ENCODE results near the gene FNDC3B.

The FNDC3B gene

DNA sequence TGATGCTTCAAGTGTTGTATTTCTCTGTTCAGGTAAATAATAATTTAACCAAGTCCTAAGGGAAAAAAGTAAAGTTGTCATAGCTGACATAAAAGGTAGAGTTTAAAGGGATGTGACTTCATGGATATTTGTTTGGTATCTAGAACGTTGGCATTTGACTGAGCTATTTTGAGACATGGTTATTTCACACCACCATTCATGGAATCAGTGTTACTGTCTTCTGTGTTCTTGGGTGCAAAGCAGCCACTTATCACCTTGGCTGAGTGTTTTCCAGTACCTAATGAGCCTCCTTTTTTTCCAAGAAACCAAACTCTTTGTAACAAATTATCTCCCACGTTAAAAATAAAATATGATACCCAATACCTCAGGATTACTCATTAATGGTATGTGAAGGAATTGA is 253.0 kb downstream of the FNDC3B start:
- TF ChIP-seq MYC (IDR thresholded peaks at IDR 0.05; ENCODE audit: low read depth, low read length), result no peak
- no peak for TF ChIP-seq POLR2A (IDR thresholded peaks at IDR 0.05; ENCODE audit: extremely low read depth, insufficient read length)
- TF ChIP-seq, protein P1, sequence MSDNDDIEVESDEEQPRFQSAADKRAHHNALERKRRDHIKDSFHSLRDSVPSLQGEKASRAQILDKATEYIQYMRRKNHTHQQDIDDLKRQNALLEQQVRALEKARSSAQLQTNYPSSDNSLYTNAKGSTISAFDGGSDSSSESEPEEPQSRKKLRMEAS (IDR thresholded peaks at IDR 0.05; ENCODE audit: low read depth, low read length), result no peak
- TF ChIP-seq, protein P2, sequence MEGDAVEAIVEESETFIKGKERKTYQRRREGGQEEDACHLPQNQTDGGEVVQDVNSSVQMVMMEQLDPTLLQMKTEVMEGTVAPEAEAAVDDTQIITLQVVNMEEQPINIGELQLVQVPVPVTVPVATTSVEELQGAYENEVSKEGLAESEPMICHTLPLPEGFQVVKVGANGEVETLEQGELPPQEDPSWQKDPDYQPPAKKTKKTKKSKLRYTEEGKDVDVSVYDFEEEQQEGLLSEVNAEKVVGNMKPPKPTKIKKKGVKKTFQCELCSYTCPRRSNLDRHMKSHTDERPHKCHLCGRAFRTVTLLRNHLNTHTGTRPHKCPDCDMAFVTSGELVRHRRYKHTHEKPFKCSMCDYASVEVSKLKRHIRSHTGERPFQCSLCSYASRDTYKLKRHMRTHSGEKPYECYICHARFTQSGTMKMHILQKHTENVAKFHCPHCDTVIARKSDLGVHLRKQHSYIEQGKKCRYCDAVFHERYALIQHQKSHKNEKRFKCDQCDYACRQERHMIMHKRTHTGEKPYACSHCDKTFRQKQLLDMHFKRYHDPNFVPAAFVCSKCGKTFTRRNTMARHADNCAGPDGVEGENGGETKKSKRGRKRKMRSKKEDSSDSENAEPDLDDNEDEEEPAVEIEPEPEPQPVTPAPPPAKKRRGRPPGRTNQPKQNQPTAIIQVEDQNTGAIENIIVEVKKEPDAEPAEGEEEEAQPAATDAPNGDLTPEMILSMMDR (IDR thresholded peaks at IDR 0.05; ENCODE audit: low read depth, low read length), result no peak
- no peak overlapping the region for H3K4me3 ChIP-seq (ENCODE audit: low read depth, low read length)
- DNase-seq (ENCODE audit: low read depth), result no peak

DNA sequence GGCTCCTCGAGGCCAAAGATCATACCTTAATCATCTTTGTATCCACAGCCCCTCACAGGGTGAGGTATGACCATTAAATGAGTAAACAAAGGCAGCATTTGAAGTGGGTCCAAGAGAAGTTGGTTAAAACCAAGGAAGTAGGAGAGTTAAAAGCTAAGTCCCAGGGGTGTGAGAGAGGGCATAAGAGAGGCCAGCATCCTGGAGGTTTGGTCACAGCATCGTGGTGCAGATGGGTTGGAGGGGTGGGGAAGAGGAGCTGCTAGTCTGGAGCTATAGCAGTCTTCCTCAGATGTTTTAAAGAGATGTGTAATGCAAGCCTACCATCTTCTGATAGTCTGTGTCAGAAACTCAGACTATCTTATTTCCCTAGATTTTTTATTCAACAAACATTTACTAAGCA is 253.7 kb downstream of the FNDC3B start:
- no peak overlapping the region for H3K4me3 ChIP-seq (ENCODE audit: low read depth, low read length)
- TF ChIP-seq, protein P1 (IDR thresholded peaks at IDR 0.05; ENCODE audit: low read depth, low read length), result no peak
- TF ChIP-seq, protein P2 (IDR thresholded peaks at IDR 0.05; ENCODE audit: low read depth, low read length), result no peak
- TF ChIP-seq POLR2A (IDR thresholded peaks at IDR 0.05; ENCODE audit: extremely low read depth, insufficient read length) (no peak), MYC (IDR thresholded peaks at IDR 0.05; ENCODE audit: low read depth, low read length) (no peak)
- no peak for DNase-seq (ENCODE audit: low read depth)

DNA sequence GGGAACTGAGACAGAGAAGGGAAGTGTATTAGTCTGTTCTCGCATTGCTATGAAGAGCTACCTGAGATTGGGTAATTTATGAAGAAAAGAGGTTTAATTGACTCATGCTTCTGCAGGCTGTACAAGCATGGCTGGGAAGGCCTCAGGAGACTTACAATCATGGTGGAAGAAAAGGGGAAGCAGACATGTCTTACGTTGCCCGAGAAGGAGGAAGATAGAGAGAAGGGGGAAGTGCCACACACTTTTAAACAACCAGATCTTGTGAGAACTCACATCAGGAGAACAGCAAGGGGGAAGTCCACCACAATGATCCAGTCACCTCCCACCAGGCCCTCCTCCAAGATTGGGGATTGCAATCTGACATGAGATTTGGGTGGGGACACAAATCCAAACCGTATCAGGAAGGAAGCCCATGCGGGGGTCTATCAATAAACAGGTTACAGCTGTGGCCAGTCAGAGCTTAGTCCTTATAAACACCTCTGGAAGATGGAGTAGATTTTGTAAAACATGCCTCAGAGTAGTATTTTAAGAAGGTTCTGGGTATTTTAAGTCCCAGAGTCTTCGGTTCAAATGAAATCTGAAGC is 254.9 kb downstream of the FNDC3B start:
- no peak overlapping the region for H3K4me3 ChIP-seq (ENCODE audit: low read depth, low read length)
- TF ChIP-seq MYC (IDR thresholded peaks at IDR 0.05; ENCODE audit: low read depth, low read length), result no peak
- no peak for TF ChIP-seq POLR2A (IDR thresholded peaks at IDR 0.05; ENCODE audit: extremely low read depth, insufficient read length)
- TF ChIP-seq, protein P2 (IDR thresholded peaks at IDR 0.05; ENCODE audit: low read depth, low read length), result no peak
- TF ChIP-seq, protein P1 (IDR thresholded peaks at IDR 0.05; ENCODE audit: low read depth, low read length), result no peak
- peak; percentile 84 for DNase-seq (ENCODE audit: low read depth)

DNA sequence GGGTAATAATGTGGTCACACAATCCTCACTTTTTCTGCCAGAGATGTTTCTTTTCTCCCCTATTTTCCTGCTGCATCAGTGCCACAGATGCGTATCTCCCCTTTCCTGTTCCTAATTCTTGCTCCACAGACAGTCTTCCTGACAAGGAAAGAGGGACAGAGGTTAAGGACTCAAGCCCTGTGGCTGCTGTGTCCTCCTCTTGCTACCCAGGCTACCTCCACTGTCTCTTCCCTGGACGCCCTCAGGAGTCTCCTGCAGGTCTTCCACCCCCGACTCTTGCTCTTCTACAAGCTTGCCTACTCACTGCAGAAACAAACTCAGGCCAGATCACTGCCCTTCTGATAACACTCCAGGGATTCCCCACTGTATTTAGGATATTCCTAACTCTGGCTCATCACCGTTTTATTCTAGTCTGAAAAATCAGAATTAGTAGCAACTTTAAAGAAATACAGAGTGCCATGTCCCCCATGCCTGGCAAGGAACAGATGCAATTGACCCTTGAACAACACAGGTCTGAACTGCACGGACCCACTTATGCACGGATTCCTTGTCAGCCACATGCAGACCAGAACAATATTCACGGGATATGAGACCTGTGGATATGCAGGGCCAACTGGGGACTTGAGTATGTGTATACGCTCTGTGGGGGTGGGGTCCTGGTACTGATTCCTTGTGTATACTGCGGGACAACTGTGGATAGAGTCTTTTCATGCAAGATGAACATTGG is 257.0 kb downstream of the FNDC3B start:
- TF ChIP-seq, protein P2 (IDR thresholded peaks at IDR 0.05; ENCODE audit: low read depth, low read length), result no peak
- TF ChIP-seq, protein P1 (IDR thresholded peaks at IDR 0.05; ENCODE audit: low read depth, low read length), result no peak
- no peak for TF ChIP-seq MYC (IDR thresholded peaks at IDR 0.05; ENCODE audit: low read depth, low read length)
- no peak for TF ChIP-seq POLR2A (IDR thresholded peaks at IDR 0.05; ENCODE audit: extremely low read depth, insufficient read length)
- no peak overlapping the region for H3K4me3 ChIP-seq (ENCODE audit: low read depth, low read length)
- DNase-seq (ENCODE audit: low read depth), result no peak

DNA sequence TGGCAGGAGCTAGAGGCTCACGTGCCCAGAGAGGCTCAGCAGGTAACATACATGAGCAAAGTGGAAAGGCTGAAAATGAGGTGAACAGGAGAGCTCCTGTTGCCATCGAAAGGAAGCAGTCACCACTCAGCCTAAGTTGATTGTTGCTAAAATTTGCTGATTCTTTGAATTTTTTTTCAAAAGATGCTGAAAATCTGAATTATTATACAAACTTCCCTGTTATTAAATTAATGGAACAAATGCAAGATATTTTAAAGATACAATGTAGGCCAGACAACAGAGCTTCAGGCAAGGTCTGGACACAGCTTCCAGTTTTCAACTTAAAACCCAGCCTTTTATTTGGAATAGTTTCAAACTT is 257.6 kb downstream of the FNDC3B start:
- TF ChIP-seq, protein P2 (IDR thresholded peaks at IDR 0.05; ENCODE audit: low read depth, low read length), result no peak
- TF ChIP-seq, protein P1 (IDR thresholded peaks at IDR 0.05; ENCODE audit: low read depth, low read length), result no peak
- TF ChIP-seq MYC (IDR thresholded peaks at IDR 0.05; ENCODE audit: low read depth, low read length), result no peak
- DNase-seq (ENCODE audit: low read depth), result no peak
- no peak overlapping the region for H3K4me3 ChIP-seq (ENCODE audit: low read depth, low read length)
